Stomach (tissue), 4 donors: ENCODE data around the gene SLC4A1AP.

ENCODE experiments used
- CTCF ChIP-seq, 7 experiments: fragments of 450-650 bp in 4 of 7; fragments of 200-600 bp in 3 of 7; sonication (generic) in 3 of 7; IDR thresholded peaks; one replicate each; pipeline ENCODE4 v1.5.1; 2016 to 2019; ENCODE audit warnings: antibody characterized with exemption in 7 of 7, control low read depth in 2 of 7, mild to moderate bottlenecking in 1 of 7
- EP300 ChIP-seq: sonication (generic); formaldehyde crosslinking; IDR thresholded peaks from one replicate; pipeline ENCODE4 v1.6.1; 2017; ENCODE audit warnings: antibody characterized with exemption
- POLR2A ChIP-seq, 4 donors: fragments of 450-650 bp; IDR thresholded peaks; one replicate each; pipeline ENCODE4 v1.6.1; 2016; ENCODE audit warnings: antibody characterized with exemption in 4 of 4, control low read depth in 2 of 4, mild to moderate bottlenecking in 1 of 4, moderate library complexity in 1 of 4
- POLR2AphosphoS5 ChIP-seq, 3 donors: sonication (generic); formaldehyde crosslinking; IDR thresholded peaks; one replicate each; pipeline ENCODE4 v1.6.1; 2016; ENCODE audit warnings: antibody characterized with exemption in 3 of 3

- TF ChIP-seq CTCF (IDR thresholded peaks at IDR 0.05), result no peak
- no peak for TF ChIP-seq POLR2A (IDR thresholded peaks at IDR 0.05)
- TF ChIP-seq POLR2AphosphoS5 (IDR thresholded peaks at IDR 0.05), result peak in 2 of 3 donors; percentile 71 to 83
- no peak for TF ChIP-seq EP300
Observed at GRCh38 chr2:27628767-27629709, 34.7 kb upstream of the SLC4A1AP start, which contains the start of the genes CCDC121 and GPN1.
